Measurements from ENCODE around the gene ONECUT3. TPM values are rescaled to one million over a fixed set of nuclear protein-coding genes. Genes with fewer than 3 reads are reported as not detected.

Gene ONECUT3
- total RNA-seq, 6 experiments from 2014 or later: not detected

DNA sequence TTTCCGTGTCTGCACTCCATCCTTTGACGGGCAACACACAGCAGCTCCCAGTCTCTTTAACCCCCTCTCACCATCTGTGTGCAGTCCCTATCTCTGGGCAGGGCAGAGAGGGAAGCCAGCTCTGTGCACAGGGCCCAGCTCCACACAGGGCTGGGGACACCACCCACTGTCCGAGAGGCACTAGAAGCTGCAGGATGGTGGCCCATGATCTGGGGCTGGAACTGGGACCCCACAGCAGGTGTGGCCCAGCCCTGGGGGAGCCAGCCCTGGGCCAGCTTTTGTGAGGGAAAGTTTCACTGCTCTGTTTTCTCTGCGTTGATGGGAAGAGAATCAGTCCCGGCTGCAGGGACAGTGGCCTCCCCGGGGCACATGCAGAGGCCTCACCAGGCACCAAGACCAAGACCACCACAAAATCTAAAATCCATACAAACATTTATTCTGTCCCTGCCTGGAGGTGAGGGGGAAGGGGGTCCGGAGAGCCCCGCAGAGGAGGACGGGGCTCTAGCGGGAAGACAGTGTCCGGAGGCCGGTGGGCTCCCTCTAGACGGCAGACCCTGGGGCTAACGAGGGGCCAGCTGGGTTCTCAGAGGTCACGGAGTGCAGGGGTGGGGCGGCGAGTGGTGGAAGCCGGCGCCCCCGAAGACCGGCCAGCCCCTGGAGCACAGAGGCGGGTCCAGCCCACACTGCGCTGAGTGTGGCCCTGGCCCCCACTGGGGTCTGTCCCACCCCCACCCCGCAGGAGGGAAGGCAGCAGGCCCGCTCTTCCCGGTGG is 61.7 kb downstream of the ONECUT3 start:
- H3K27ac ChIP-seq: no peak overlapping the region
- no peaks in the 10 kb centered on the region for H3K9me3 ChIP-seq
- DNase-seq: no peak
- H3K4me1 ChIP-seq: peaks cover 0 to 6% (median 0%) of the 10 kb centered on the region in 4 donors
- 83% methylated on average over 11 of the region's 26 CpGs for WGBS (ENCODE audit: insufficient coverage, low coverage, low lambda C conversion rate, missing lambda C conversion rate)
- no peaks in the 10 kb centered on the region for H3K27me3 ChIP-seq
- no peak for ATAC-seq
- intact Hi-C loops (cut with DNase I): no loop called here
- no peak for TF ChIP-seq POLR2A (IDR thresholded peaks at IDR 0.05)
- no peak for TF ChIP-seq CTCF (IDR thresholded peaks at IDR 0.05)
- H3K36me3 ChIP-seq: peaks cover 0 to 48% (median 27%) of the 10 kb centered on the region in 4 donors
- H3K4me3 ChIP-seq: no peak overlapping the region

DNA sequence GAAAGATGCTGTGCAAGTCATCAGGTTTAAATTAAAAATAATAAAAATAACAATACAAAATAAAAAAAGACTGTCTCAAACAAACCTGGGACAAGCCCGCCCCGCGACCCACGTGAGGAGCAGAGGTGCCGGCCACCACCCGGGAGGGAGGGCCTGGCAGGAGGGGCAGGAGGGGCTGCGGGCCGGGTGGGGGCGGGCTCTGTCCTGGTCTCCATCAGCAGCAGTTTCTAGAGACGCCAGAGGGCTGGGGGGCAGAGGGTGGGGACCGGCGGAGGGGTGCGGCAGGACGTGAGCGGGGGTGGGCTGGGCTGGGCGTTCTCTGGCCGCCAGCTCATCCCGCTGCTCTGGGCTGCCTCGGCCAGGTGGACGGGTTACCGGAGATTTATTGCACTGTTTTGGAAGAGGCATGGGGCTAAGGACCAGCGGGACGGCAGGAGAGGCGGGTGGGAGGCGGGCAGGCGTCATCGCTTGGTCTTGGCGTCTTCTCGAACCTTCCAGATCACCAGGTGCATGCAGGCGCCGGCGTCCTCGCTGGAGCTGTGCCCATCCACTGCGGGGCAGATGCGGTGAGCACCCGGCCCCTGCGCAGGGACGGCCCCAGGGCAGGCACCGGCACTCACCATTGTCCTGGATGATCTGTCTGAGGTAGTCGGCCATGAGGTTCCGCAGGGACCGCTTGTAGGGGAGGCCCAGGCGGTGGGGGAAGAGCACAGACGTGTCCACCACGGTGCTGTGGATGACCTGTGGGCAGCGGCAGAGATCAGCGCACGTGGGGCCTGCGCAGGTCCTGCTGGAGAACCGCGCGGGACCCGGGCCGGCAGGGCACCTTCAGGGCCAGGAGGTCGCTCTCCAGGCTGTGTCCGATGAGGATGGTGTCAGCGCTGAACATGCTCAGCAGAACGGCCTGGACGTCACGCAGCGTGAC is 62.6 kb downstream of the ONECUT3 start:
- H3K4me3 ChIP-seq: no peak overlapping the region
- peaks cover 0 to 56% (median 32%) of the 10 kb centered on the region in 4 donors for H3K36me3 ChIP-seq
- no peaks in the 10 kb centered on the region for H3K9me3 ChIP-seq
- WGBS (ENCODE audit: insufficient coverage, low coverage, low lambda C conversion rate, missing lambda C conversion rate): 97% methylated on average over 5 of the region's 61 CpGs
- TF ChIP-seq POLR2A (IDR thresholded peaks at IDR 0.05): no peak
- TF ChIP-seq CTCF (IDR thresholded peaks at IDR 0.05): no peak
- no peak for DNase-seq
- intact Hi-C loops (cut with DNase I): no loop called here
- H3K27ac ChIP-seq: no peak overlapping the region
- peaks cover 0 to 6% (median 0%) of the 10 kb centered on the region in 4 donors for H3K4me1 ChIP-seq
- no peaks in the 10 kb centered on the region for H3K27me3 ChIP-seq
- no peak for ATAC-seq

GRCh38 chr19:1816530-1817298 is 63.4 kb downstream of the ONECUT3 start:
- no peaks in the 10 kb centered on the region for H3K27me3 ChIP-seq
- ATAC-seq: no peak
- no peak for DNase-seq
- WGBS (ENCODE audit: insufficient coverage, low coverage, low lambda C conversion rate, missing lambda C conversion rate): no CpG with 5 or more reads among the region's 36 CpGs
- H3K36me3 ChIP-seq: peaks cover 0 to 61% (median 33%) of the 10 kb centered on the region in 4 donors
- intact Hi-C loops (cut with DNase I): no loop called here
- H3K9me3 ChIP-seq: no peaks in the 10 kb centered on the region
- no peak overlapping the region for H3K27ac ChIP-seq
- TF ChIP-seq POLR2A (IDR thresholded peaks at IDR 0.05): no peak
- no peak for TF ChIP-seq CTCF (IDR thresholded peaks at IDR 0.05)
- no peak overlapping the region for H3K4me3 ChIP-seq
- H3K4me1 ChIP-seq: peaks cover 0 to 6% (median 0%) of the 10 kb centered on the region in 4 donors

DNA sequence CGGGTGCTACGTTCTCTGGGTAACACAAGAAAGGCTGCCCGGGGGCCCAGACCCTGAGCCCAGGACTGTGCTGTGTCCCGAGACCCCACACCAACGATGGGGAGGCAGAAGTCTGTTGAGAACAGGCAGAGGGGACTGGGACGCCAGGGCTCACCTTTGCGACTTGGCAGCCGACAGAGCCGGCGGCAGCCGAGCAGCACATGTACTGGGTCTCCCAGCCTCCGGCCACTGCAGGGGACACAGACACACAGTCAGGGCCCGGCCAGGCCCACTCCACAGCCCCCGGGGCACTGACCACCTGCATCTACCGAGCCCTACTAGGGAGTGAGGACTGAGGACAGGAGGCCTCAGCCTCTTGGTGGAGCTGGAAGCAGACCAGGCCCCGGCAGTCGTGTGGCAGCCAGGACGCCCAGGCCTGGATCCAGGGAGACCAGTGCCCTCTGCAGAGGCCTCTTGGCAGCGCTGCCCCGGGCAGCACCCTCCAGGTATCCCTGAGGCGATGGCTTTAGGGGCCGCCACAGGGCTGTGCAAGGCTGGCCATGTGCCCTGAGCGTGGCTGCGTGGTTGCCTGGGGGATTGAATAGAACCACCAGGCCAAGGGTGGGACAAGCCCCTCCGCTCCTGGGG is 64.4 kb downstream of the ONECUT3 start:
- Histone ChIP-seq H3K4me3 (no peak overlapping the region), H3K36me3 (peaks cover 0 to 64% (median 33%) of the 10 kb centered on the region in 4 donors), H3K4me1 (peaks cover 0 to 6% (median 0%) of the 10 kb centered on the region in 4 donors), H3K27ac (no peak overlapping the region), H3K9me3 (no peaks in the 10 kb centered on the region), H3K27me3 (no peaks in the 10 kb centered on the region)
- no CpG with 5 or more reads among the region's 25 CpGs for WGBS (ENCODE audit: insufficient coverage, low coverage, low lambda C conversion rate, missing lambda C conversion rate)
- intact Hi-C loops (cut with DNase I): no loop called here
- ATAC-seq (no peak), DNase-seq (no peak)
- no peak for TF ChIP-seq CTCF (IDR thresholded peaks at IDR 0.05)
- TF ChIP-seq POLR2A (IDR thresholded peaks at IDR 0.05): no peak
